T-helper 17 cell (primary cell): ENCODE data around the gene ATP13A1. TPM values are rescaled to one million over a fixed set of nuclear protein-coding genes. Genes with fewer than 3 reads are reported as not detected.

ENCODE experiments used
- ATAC-seq: fragments of 150-1000 bp; cut with Tn5 transposase; 2 replicates; pipeline ENCODE4 v1.10.0; 2021; ENCODE audit warnings: mild to moderate bottlenecking, moderate library complexity
- DNase-seq, 3 donors: peaks; one replicate each; pipeline versions ENCODE4 v3.0.0 to v3.0.0-alpha.2; 2020 to 2021
- H3K9me3 ChIP-seq: one replicate; pipeline ENCODE4 v1.7.0; 2013; ENCODE audit warnings: low read length, mild to moderate bottlenecking; ENCODE audit not compliant: control insufficient read depth, poor library complexity, severe bottlenecking
- H3K27ac Mint-ChIP-seq: one replicate; pipeline ENCODE4 v1.8.0; 2022; ENCODE audit warnings: mild to moderate bottlenecking, moderate library complexity, mixed read lengths
- H3K27me3 Mint-ChIP-seq: one replicate; pipeline ENCODE4 v1.8.0; 2022; ENCODE audit warnings: mixed read lengths
- H3K36me3 Mint-ChIP-seq: one replicate; pipeline ENCODE4 v1.8.0; 2022; ENCODE audit warnings: low read depth, mixed read lengths
- H3K4me1 Mint-ChIP-seq: one replicate; pipeline ENCODE4 v1.8.0; 2022; ENCODE audit warnings: mild to moderate bottlenecking, mixed read lengths
- H3K4me3 Mint-ChIP-seq: one replicate; pipeline ENCODE4 v1.8.0; 2022; ENCODE audit warnings: mild to moderate bottlenecking, moderate library complexity, mixed read lengths
- total RNA-seq, 4 donors: library from RNA in 2 of 4; stranded (reverse) in 2 of 4; gene quantifications; one replicate each; pipeline ENCODE4 v1.2.3 and lab custom pipeline; 2022 to 2026

ATP13A1 gene
- total RNA-seq, 2 donors from 2014 or later: 91.4 to 98.8 TPM

DNA sequence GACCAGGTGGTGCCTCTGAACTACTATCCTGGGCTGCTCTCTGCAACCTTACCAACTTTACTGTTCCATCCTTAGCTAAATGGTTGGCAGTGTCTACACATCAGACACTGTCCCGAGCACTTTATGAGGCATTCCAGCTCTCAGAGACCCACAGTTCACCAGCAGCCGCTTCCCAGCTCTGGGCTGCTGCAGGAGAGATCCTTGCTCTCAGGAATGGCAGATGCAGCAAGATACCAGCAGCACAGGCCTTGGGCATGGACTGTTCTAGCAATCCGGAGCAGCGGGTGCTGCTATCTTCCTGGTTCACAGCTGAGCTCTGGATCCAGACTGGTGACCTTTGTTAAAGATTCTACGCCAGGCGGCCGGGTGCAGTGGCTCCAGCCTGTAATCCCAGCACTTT lies 32.1 kb downstream of the ATP13A1 start:
- H3K27me3 Mint-ChIP-seq: no peaks in the 10 kb centered on the region
- no peak for ATAC-seq
- H3K36me3 Mint-ChIP-seq: peaks cover 11% of the 10 kb centered on the region
- H3K27ac Mint-ChIP-seq: no peak overlapping the region
- no peaks in the 10 kb centered on the region for H3K9me3 ChIP-seq
- no peak for DNase-seq
- H3K4me3 Mint-ChIP-seq: no peak overlapping the region
- H3K4me1 Mint-ChIP-seq: peaks cover 34% of the 10 kb centered on the region

DNA sequence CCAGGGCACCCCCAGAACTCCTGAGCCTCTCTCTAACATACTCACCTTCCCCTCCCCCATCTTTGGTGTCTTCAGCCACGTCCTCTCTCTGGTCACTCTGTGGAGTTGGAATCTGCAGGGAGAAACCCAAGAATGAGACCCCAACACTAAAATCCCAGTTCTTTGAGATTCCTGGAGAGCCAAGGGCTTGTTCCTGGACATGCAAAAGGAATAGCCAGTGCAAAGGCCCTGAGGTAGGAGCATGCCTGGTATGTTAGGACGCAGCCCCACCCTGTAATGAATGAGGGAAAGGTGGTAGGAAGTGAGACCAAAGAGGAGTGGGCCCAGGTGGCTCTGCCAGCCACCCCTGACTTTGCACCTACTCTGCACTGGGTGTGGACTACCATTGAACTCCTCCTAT lies 33.0 kb downstream of the ATP13A1 start:
- no peak for DNase-seq
- no peaks in the 10 kb centered on the region for H3K27me3 Mint-ChIP-seq
- peaks cover 8% of the 10 kb centered on the region for H3K36me3 Mint-ChIP-seq
- no peak for ATAC-seq
- no peaks in the 10 kb centered on the region for H3K9me3 ChIP-seq
- H3K4me1 Mint-ChIP-seq: peaks cover 34% of the 10 kb centered on the region
- no peak overlapping the region for H3K4me3 Mint-ChIP-seq
- peak overlapping the region; percentile 6 for H3K27ac Mint-ChIP-seq

DNA sequence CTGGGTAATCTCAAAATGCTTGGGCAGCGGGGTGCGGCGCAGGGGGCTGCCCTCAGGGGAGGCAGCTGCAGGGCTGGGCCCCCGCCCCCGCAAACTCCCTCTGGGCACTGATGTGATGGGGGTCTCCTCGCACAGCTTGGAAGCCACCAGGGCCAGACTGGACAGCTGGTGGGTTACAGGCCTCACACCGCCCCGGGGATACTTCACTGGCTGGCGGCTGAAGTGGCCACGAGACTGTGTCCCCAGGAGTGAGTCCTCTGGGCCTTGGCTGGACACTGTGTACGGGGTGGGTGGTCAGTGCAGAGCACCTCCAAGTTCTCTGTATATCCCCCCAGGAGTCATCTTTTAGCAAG lies 33.4 kb downstream of the ATP13A1 start:
- peak overlapping the region; percentile 6 for H3K27ac Mint-ChIP-seq
- no peak overlapping the region for H3K4me3 Mint-ChIP-seq
- no peaks in the 10 kb centered on the region for H3K9me3 ChIP-seq
- no peak for ATAC-seq
- no peaks in the 10 kb centered on the region for H3K27me3 Mint-ChIP-seq
- no peak for DNase-seq
- H3K4me1 Mint-ChIP-seq: peaks cover 33% of the 10 kb centered on the region
- H3K36me3 Mint-ChIP-seq: peaks cover 8% of the 10 kb centered on the region

DNA sequence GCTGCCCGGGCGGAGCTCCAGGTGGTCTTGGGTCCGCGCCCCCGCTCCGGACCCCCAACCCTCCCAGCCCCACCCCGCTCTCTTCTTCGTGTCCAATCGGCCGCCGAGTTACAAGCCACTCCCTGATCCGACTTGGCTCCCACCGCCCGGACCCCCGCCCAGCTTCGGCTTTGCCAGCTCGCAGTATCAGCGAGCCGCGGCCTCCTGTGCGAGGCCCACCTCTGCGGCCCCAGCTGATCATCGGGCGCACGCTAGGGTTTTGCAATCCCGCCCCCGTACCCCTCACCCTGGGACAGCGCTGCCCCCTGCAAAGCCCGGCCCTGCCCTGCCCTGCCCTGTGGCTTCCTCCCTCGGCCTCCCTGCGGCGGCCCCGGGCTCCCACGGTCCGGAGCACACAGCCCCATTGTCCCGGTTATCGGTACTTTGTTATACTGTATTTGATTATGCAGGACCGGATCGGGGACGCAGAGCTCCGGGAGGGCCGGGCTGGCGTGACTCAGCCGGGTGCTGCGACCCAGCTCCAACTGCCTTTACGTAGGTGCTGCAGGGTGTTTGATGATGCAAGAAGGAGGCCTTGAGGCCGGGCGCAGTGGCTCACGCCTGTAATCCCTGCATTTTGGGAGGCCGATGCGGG lies 34.9 kb downstream of the ATP13A1 start:
- peak; percentile 22 for ATAC-seq
- Mint-ChIP-seq H3K4me3 (peak overlapping the region; percentile 99), H3K4me1 (peaks cover 26% of the 10 kb centered on the region), H3K27ac (peak overlapping the region; percentile 45), H3K36me3 (peaks cover 8% of the 10 kb centered on the region), H3K27me3 (no peaks in the 10 kb centered on the region)
- H3K9me3 ChIP-seq: no peaks in the 10 kb centered on the region
- peak in 1 of 3 donors; percentile 22 for DNase-seq

DNA sequence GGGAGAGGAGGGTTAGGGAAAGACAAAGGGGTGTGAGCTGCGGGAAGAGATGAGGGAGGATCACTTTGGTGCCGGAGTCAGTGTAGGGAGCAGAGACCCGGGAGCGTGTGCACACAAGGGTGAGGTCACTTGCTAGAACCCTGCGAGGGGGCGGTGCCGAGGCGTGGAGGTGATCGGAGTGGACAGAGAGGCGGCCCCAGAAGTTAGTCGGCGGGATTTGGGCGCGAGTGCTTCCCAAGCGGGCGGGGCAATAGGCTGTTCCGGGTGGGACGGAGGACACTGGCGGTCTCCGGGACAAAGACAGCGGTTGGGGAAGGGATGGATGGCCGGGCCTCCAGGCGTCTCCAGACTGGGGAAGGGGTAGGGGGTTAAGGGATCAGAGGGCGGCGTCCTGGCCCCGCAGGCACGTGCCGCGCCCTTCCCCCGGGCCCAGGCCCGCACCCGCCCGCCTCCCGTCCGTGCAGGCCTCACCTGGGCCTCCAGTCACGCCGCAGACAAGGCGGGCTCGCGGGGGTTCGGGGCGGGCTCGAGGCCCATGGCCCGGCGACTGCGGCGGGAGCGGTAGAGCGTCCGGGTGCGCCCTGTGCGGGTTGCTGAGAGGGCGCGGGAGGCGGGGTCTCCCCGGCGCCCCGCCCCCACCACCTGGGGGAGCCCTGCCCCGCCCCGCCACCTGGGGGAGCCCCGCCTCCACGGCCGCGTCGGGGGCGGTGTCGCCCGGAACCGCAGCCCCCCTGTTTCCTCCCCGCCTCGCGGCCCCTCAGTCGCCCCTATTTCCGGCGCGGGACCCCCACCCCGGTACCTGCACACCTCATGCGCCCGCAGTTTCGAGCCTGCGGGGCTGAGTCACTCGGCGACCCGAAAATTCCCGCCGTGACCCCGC lies 35.6 kb downstream of the ATP13A1 start, which contains the start of gene LPAR2:
Gene LPAR2 (minus strand): TSS at position 600 of the 880 bp plus-strand sequence. CDS start 945 bp downstream, outside the sequence.
- peak within 1 kb of the TSS; percentile 93 for H3K27ac Mint-ChIP-seq
- DNase-seq (peak; percentile 72 to 89 (median 84)), ATAC-seq (peak; percentile 91)
- peaks cover 3% of the 10 kb centered on the region for H3K36me3 Mint-ChIP-seq
- H3K9me3 ChIP-seq: no peaks in the 10 kb centered on the region
- peaks cover 23% of the 10 kb centered on the region for H3K4me1 Mint-ChIP-seq
- peak within 1 kb of the TSS; percentile 99 for H3K4me3 Mint-ChIP-seq
- no peaks in the 10 kb centered on the region for H3K27me3 Mint-ChIP-seq

DNA sequence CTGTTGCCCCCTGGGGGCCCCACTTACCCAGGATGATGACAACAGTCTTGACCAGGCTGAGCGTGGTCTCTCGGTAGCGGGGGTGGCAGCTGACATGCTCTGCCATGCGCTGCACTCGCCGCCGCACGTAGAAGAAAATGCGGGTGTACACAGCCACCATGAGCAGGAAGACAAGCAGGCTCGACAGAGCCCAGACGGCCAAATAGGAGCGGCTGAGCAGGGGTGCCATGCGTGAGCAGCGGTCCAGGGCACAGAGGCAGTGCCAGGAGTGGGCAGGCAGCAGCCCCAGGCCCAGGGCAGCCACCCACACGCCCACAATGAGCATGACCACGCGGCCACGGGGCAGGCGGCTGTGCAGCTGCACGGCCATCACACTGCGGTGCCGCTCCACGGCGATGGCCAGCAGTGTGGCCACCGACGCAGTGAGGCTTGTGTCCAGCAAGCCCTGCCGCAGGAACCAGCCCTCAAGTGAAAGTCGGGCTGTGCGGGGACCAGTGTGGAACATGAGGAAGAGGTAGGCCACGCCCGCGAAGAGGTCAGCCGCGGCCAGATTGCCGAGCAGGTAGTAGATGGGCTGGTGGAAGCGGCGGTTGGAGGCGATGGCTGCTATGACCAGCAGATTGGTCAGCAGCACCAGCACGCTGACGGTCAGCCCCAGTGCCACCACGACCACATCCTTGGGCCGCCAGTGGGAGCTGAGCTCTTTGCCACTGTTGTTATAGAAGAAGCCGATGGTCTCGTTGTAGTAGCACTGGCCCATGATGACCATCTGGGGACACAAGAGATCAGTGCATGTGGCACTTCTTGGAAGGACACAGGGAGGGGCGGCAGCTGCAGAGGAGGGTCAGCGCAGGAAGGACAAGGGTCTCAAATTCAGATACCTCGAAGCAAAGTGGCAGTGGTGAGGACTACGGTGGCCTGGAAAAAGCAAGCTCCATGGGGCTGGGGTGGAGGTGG lies 36.7 kb downstream of the ATP13A1 start:
- H3K4me3 Mint-ChIP-seq: peak overlapping the region; percentile 99
- peaks cover 3% of the 10 kb centered on the region for H3K36me3 Mint-ChIP-seq
- DNase-seq (no peak), ATAC-seq (no peak)
- no peaks in the 10 kb centered on the region for H3K27me3 Mint-ChIP-seq
- peak overlapping the region; percentile 93 for H3K27ac Mint-ChIP-seq
- no peaks in the 10 kb centered on the region for H3K9me3 ChIP-seq
- H3K4me1 Mint-ChIP-seq: peaks cover 23% of the 10 kb centered on the region

DNA sequence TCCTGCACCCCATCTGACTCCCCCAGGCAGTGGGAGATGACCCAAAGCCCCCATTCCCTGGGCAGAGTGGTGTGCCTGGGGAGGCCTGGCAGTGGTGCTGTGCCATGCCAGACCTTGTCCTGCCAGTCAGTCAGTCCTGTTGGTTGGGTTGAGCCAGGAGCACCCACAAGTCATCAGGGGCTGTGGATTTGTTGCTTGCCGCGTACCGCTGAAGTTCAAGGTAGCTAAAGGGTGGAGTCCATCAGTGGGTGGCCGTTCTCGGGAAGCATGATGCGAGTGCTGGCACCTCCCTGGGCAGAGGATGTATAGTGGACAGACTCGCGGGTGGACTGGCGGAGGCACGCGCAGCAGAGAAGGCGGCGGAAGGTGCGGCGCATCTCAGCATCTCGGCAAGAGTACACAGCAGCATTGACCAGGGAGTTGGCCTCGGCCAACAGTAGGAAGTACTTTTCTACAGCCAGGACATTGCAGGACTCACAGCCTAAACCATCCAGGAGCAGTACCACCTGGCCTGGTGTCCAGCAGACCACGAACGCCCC lies 39.4 kb downstream of the ATP13A1 start:
- no peak overlapping the region for H3K4me3 Mint-ChIP-seq
- H3K4me1 Mint-ChIP-seq: peaks cover 23% of the 10 kb centered on the region
- DNase-seq (no peak), ATAC-seq (no peak)
- no peaks in the 10 kb centered on the region for H3K9me3 ChIP-seq
- H3K27ac Mint-ChIP-seq: peak overlapping the region; percentile 45
- peaks cover 3% of the 10 kb centered on the region for H3K36me3 Mint-ChIP-seq
- no peaks in the 10 kb centered on the region for H3K27me3 Mint-ChIP-seq

DNA sequence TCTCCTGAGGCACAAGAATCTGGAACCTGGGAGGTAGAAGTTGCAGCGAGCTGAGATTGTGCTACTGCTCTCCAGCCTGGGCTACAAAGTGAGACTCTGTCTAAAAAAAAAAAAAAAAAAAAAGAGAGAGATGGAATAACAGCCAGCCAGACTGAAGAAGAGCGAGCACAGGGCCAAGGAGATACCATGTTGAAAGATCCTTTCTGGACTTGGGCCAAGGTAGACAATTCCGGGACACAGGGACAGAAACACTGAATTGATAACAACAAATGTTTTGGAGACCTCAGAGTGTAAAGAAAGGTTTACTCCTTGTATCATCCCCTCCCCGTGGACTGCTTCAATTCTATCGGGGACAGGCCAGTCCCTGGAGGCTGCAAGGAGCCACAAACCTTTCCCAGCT lies 40.1 kb downstream of the ATP13A1 start:
- no peak overlapping the region for H3K4me3 Mint-ChIP-seq
- ATAC-seq: no peak
- H3K27me3 Mint-ChIP-seq: no peaks in the 10 kb centered on the region
- H3K27ac Mint-ChIP-seq: peak overlapping the region; percentile 45
- H3K4me1 Mint-ChIP-seq: peaks cover 25% of the 10 kb centered on the region
- H3K9me3 ChIP-seq: no peaks in the 10 kb centered on the region
- no peak for DNase-seq
- peaks cover 3% of the 10 kb centered on the region for H3K36me3 Mint-ChIP-seq

DNA sequence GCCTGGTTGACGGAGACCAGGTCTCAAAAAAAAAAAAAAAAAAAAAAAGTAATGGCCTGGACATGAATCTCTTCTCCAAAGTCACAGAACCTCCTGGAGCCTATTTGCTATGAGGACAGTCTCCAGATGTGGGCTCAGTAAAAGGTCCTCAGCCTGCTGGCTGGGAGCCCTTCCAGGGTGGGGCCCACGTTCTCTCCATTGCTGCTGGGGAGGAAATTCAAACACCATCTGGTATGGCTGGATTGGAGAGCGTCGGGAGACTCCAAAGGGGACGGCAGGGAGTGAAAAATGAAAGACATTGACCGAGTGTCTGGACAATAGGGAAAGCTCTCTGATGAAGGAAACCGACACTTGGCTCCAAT lies 43.6 kb downstream of the ATP13A1 start:
- Mint-ChIP-seq H3K27ac (peak overlapping the region; percentile 99), H3K4me3 (no peak overlapping the region), H3K4me1 (peaks cover 34% of the 10 kb centered on the region), H3K27me3 (no peaks in the 10 kb centered on the region), H3K36me3 (no peaks in the 10 kb centered on the region)
- no peaks in the 10 kb centered on the region for H3K9me3 ChIP-seq
- DNase-seq (no peak), ATAC-seq (no peak)

DNA sequence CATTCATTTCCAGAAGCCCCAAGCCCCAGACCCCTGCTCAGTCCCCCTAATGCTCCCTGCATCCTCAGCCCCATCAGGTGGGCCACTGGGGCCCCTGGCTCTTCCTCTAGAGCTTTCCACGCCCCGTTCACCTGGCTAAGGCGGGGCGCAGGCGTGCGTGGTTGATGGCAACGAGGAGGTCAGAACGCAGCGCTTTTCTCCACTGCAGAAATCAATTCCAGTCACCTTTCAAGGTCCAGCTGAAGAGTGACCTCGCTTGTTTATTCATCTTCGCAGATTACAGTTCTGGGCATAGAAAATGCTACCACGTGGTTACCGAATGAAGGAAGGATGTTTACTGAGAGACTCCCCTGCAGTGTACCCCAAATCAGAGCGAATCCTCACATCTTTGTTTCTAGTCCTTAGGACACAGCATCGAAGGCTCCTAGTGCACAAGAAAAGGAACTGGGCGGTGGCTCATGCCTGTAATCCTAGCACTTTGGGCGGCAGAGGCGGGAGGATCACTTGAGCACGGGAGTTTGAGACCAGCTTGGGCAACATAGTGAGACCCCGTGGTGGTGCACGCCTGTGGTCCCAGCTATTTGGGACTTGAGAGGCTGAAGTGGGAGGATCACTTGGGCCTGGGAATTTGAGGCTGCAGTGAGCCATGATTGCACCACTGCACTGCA lies 44.2 kb downstream of the ATP13A1 start:
- Mint-ChIP-seq H3K27ac (peak overlapping the region; percentile 99), H3K4me1 (peaks cover 32% of the 10 kb centered on the region), H3K27me3 (no peaks in the 10 kb centered on the region), H3K36me3 (no peaks in the 10 kb centered on the region), H3K4me3 (peak overlapping the region; percentile 93)
- H3K9me3 ChIP-seq: no peaks in the 10 kb centered on the region
- ATAC-seq: no peak
- no peak for DNase-seq

DNA sequence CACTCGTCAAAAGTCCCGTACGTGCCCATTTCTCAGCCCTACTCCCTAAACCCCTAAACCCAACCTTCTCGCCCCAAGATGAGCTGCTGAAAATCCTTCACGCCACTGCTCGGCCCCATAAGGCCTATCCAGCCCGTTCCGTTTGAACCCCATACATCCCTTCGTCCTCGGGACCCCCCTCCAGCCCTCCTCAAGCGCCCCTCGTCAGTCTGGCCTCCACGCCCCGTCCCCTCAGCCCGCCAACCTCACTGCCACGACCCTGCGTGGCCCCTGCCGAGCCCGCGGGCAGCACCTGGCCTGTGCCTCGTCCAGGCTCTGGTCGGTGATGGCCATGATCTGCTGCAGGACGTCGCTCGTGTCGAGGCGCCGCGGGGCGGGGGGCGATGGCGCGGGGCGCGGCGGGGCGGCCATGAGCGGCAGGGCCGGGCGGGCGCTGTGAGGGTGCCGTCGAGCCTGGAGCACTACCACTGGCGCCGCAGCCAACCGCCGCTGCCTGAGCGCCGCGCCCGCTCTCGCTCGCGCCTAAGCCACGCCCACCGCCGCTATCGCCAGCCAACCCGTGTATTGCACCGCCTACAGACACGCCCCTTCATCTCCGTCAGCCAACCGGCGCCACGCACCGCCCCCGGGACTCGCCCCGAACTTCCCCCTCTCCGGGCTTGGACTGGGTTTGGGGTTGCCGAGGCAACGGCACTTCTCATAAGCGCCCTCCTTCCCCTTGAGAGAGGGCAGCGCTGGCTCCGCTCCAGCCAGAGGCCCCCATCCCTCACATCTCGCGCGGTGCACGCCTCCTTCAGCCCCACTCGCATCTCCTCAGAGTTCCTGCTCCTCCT lies 45.0 kb downstream of the ATP13A1 start, which contains the start of gene PBX4:
Gene PBX4 (minus strand): TSS at position 469 of the 833 bp plus-strand sequence. CDS start 58 bp downstream, at position 411.
- H3K9me3 ChIP-seq: no peaks in the 10 kb centered on the region
- peaks cover 36% of the 10 kb centered on the region for H3K4me1 Mint-ChIP-seq
- peak within 1 kb of the TSS; percentile 99 for H3K27ac Mint-ChIP-seq
- H3K27me3 Mint-ChIP-seq: no peaks in the 10 kb centered on the region
- H3K36me3 Mint-ChIP-seq: peaks cover 3% of the 10 kb centered on the region
- ATAC-seq (peak; percentile 94), DNase-seq (peak; percentile 99)
- H3K4me3 Mint-ChIP-seq: peak within 1 kb of the TSS; percentile 93
